GOT3 (cell line): ENCODE results near the gene ADIPOR2.

Source experiments
- DNase-seq: peaks from one replicate; lab custom pipeline; 2025; ENCODE audit warnings: mixed read lengths; lab: John Stamatoyannopoulos, UW

The ADIPOR2 gene

DNA sequence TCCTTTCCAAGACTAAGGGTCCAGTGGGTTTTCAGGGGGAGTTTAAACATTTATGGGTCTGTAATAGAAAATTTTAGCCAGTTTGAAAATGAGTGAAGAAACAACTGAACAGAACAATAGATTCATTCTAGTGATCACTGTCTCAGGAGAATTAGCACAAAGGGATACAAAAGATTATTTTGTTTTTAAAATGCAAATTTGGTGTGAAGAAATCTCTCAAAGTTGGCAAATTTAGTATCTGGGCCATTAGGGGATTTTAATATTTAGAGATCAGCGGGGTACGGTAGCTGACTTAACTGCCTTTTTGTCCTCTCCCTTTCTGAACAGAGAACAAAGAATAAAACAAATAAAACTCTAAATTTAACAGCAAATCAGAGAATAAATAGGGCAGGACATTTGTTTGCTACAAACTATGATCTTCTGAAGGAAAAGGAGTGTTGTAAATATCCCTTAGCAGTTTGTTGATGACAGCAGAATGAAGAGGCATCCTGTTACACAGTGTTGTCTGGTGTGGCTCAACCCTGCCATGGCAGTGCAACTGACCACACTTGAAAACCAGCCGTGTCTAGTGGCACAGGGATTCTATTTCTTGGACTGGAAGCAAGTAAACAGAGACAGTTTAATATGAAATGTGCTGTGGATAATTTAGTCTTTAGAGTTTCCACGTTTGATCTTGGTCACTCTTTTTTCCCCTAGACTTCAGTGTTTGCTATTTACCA, 83.2 kb downstream of the ADIPOR2 start:
- DNase-seq: no peak

GRCh38 chr12:1776170-1776921, 85.5 kb downstream of the ADIPOR2 start:
- DNase-seq: no peak

GRCh38 chr12:1777798-1778197, 86.9 kb downstream of the ADIPOR2 start:
- no peak for DNase-seq

- no peak for DNase-seq
These were observed 88.0 kb downstream of the ADIPOR2 start for GRCh38 chr12:1778911-1779310.

DNA sequence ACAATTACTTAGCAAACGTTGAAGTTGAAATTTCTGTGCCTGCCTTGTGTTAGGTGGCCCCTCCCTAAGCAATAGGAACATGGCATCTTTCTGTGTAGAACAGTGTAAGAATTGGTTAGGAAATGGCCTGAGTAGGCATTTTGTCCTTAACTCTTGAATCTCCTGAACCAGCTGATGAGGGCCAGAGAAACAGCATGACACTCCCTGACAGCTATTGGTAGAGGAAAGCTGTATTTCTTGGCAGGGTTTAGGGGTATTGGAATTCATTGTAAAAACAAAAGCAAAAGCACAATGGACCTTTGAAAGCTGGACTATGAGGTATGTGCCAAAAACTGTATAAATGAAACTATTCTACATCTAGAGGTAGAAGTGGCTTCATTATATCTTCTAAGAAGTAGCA, 88.9 kb downstream of the ADIPOR2 start:
- DNase-seq: no peak

GRCh38 chr12:1781772-1782171, 90.9 kb downstream of the ADIPOR2 start:
- no peak for DNase-seq

DNA sequence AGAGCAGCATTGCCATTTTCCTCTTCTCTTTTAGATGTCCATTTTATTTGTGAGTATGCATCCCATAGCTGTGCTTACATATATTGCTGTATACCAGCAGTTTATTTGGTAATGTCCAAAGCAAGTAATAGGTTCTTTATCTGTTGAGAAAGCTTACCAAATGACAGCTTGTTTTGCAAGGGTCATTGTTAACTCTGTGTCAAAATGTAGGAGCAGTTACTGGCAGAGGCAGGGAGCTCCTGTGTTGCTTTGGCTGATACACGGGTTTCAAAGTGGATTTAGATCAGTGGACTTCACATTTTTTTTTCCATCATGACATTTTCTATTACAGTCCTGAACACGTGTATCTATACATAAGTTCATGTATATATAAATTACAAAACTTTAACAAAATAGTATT, 91.3 kb downstream of the ADIPOR2 start:
- no peak for DNase-seq

GRCh38 chr12:1787714-1788113, 96.8 kb downstream of the ADIPOR2 start:
- no peak for DNase-seq

DNA sequence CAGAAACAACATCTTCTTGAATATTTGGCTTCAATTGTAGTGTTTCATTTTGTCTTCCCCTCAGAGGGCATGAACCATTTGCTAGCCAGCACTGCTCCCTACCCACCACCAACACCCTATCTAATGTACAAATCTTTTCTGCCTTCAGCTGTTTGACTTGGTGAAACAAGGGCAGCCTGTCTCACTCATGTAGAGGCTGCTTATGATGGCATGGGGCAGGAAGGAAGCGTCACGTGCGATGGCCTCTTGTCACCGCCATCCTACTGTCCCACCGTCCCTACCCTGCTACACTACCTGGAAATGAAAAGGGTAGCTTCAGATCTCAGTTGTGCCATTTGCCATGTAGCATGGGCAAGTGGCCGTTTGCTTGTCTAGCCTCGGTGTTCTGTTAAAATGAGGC, 99.6 kb downstream of the ADIPOR2 start:
- no peak for DNase-seq

DNA sequence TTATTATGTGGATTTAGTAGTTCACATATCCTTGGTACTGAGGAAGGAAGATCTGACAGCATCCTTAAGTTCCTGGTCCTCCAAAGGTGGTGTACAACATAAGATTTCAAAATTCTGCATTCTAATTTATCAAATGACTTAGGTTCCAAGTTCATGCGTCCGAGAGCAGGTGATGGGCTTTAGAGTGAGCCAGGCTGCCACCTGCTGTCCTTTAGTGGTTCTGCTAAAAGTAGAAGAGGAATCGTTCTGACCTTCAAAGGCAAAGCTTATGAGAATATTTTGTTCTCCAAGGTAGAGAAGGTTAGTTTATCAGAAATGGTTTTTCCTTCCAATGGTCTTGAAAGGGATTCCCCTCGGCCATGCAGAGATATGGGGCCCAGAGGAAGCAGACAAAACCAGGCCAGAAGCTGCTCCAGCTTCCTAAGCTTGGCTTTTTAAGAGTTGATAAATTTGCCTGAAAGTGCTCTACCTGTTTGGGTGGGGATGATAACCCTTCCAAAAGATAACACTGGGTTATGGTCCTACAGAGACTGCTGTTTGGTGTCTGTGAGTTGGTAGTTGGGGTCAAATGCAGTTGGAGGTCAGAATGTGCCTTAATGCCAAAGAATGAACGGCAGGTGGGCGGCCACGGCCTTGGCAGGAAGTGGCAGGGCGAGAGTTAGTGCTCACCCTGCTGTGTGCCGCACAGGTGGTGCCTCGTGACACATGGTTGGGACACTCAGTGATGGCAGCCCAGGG, 100.4 kb downstream of the ADIPOR2 start:
- DNase-seq: no peak

GRCh38 chr12:1792406-1792805, 101.5 kb downstream of the ADIPOR2 start:
- no peak for DNase-seq

- DNase-seq: no peak
These were observed 102.7 kb downstream of the ADIPOR2 start for GRCh38 chr12:1793426-1794210.

- no peak for DNase-seq
These were observed 103.7 kb downstream of the ADIPOR2 start for GRCh38 chr12:1794440-1795090.

DNA sequence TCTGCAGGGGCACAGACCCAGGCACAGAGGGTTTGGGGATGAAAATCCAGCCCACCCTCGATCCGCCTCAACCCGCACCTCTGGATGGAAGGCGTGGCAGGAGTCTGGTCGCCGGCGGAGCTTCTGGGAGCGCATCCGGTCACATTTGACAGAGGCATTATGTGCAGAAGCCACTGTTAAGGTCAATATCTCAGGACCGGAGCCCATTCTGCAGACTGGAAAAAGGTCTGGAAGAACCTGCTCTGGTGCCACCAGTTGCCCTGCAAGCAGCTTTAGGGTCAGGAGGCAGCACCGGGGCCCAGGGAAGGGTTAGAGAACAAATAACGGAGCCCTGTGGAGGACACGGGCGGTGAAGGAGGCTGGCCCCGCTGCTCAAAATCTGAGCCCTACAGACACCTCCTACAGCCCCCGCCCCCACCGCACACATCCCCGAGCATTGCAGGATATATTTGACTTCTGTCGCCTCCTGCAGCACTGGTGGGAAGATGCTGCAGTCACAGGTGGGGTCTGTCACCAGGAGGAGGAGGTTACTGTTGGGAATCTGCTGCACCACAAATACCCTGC, 104.4 kb downstream of the ADIPOR2 start:
- DNase-seq: no peak

DNA sequence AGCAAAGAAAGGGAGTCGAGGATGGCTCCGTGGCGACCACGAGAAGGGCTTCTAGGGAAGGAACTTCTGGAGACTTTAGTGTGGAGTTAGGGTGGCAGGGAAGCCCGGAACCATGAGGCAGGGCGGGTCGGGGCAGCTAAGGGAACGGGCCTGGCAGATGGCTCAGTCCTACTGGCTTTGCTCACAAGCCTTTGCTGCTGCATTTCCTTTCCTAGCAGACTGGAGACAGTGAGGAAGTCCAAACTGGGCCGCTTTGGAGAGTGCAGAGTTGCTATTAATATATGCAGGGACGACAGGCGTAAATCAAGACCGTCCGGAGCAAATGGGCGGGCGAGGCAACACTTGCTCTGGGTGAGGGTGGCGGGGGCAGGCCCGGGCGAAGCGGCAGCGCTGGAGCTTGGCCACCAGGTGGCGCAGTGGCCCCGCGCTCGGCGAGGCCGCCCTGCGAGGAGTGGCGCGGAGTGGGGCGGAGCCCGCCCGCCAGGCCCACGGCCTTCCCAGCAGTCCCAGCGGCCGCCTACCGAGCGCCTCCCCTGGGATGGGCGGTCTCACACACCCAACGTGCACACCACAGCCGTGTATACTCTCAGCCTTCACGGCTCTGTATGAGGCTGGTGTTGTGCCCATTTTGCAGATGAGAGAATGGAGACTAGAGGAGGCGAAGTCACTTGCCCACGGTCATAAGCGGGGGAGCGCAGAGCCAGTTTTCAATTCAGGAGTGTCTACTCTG, 105.1 kb downstream of the ADIPOR2 start:
- peak; percentile 79 for DNase-seq

DNA sequence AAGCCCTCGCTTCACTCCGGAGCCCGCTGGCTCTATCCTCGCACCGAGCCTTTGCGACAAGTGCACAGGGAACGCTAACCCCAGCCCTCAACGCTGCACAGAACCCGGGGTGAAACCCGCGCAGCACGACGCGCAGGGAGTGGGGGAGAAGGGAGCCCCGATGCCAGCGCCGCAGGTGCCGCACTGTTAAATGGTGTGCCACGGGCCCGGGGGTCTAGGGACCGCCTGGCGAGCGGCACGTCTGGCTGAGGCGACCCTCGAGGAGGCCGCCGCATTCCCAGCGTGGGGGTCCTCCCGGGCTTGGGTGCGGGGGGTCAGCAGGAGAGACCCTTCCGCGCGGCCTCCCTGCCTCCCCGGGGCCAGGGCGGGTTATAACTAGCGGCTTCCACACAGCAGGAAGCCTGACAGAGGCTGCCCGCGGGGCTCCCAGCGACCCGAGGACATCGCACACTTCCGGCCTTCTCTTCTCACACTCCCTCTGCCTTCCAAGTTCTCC, 105.7 kb downstream of the ADIPOR2 start:
- no peak for DNase-seq

DNA sequence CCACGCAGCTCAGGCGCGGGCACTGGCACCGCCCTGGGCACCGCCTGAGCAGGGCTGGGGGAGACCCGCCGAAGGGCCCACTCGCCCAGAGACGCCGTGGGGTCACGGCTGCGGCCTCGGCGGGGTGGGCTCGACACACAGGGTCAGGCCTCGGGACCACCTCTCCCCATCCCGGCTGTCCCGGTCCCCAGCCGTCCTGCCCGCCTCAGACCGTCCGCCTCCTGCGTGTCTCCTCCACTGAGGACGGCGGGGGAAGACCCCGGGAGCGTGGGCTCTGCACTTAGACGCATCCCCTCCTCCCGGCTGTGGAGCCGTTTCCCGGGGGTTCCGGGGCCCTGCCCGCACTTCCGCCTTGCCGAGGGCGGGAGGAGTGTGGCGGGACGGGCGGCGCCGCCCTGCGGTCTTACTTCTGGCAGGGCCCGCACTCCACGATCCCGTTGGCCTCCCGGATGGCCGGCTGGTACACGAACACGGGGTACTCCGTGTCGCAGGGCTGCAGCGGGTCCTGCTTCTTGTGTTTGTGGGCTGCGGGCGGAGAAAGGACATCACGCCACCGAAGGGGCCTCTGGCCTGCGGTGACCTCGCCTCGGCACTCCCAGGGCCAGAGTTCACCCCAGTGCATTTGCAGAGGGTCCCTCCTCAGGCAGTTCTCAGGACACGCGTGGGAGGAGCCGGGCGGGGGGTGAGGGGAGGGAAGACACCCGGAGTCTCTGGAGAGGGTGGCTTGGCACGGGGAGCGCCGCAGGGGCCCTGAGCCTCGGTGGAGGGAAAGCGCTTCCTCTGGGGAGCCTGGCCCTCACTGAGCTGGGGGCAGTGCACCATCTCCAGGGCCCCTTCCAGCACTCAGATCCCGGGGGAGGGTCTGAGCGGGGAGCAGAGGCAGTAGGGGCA, 106.4 kb downstream of the ADIPOR2 start:
- DNase-seq: no peak

DNA sequence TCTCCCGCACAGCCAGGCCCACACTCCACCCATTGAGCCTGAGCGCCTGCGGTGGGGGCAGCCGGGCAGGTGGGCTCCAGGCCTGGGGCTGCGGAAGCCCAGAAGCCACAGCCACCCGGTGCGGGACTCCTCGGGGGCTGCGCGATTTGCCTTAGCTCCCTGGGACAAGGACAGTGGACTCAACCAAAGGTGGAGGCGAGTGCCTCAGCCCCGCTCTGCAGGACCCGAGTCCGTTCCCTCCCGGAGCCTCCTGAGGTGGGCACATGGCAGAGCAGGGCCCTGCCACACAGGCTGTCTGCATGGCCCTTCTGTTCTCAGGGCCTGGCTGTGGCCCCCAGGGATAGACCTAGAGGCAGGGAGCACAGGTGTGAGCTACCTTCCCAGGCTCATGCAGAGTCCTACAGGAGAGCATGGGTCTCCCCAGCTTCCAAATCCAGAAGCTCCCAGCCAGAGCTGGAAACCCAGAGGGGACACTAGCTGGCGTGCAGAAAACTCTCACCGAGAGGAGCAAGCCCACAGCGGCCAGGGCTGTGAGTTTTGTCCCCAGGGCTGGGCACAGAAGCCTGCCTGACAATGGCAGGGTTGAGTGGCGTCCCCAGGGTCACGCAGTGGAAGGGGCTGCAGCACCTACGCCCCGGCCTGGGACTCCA, 107.2 kb downstream of the ADIPOR2 start:
- DNase-seq: no peak

GRCh38 chr12:1798641-1799020, 107.8 kb downstream of the ADIPOR2 start:
- DNase-seq: no peak
